ENCODE data around the gene RNF5. TPM values are rescaled to one million over a fixed set of nuclear protein-coding genes. Genes with fewer than 3 reads are reported as not detected.
A peak's percentile ranks its signal among the peaks of the same experiment; 100 is the strongest.

Gene RNF5
- total and polyA plus RNA-seq, 9 of the 15 experiments (the other 6 are each of a cell fraction or from before 2014, with no cell fraction given): 62.2 to 245 (median 129) TPM

GRCh38 chr6:32154514-32155161 lies 23.6 kb upstream of the RNF5 start (continued):
- TF ChIP-seq KLF10 (CRISPR knock-in tag; IDR thresholded peaks at IDR 0.05) (no peak), ZNF282 (CRISPR knock-in tag; IDR thresholded peaks at IDR 0.05) (peak; percentile 85; the same call in 1 of the 2 replicates), DACH1 (IDR thresholded peaks at IDR 0.05; ENCODE audit: partially characterized antibody) (no peak), ZC3H4 (CRISPR knock-in tag; IDR thresholded peaks at IDR 0.05; ENCODE audit: borderline replicate concordance) (no peak; the same call in 1 of the 2 replicates), MLX (CRISPR knock-in tag; conservative IDR thresholded peaks at IDR 0.05) (0 out of 4 replicates have a peak, but pooled peaks of 1 of the 2 experiments have one; percentile 65), ETV5 (CRISPR knock-in tag; IDR thresholded peaks at IDR 0.05; ENCODE audit: low read depth) (no peak; the same call in 1 of the 2 replicates), CREB5 (CRISPR knock-in tag; IDR thresholded peaks at IDR 0.05) (no peak), ZBTB40 (IDR thresholded peaks at IDR 0.05) (no peak), ZBTB40 (CRISPR knock-in tag; IDR thresholded peaks at IDR 0.05) (no peak), JUN (IDR thresholded peaks at IDR 0.05; ENCODE audit: borderline replicate concordance, low read depth, low read length) (0 out of 2 replicates have a peak, but pooled peaks have one; percentile 36), JUN (CRISPR knock-in tag; IDR thresholded peaks at IDR 0.05; ENCODE audit: borderline replicate concordance) (no peak)
- TF ChIP-seq, protein P1, sequence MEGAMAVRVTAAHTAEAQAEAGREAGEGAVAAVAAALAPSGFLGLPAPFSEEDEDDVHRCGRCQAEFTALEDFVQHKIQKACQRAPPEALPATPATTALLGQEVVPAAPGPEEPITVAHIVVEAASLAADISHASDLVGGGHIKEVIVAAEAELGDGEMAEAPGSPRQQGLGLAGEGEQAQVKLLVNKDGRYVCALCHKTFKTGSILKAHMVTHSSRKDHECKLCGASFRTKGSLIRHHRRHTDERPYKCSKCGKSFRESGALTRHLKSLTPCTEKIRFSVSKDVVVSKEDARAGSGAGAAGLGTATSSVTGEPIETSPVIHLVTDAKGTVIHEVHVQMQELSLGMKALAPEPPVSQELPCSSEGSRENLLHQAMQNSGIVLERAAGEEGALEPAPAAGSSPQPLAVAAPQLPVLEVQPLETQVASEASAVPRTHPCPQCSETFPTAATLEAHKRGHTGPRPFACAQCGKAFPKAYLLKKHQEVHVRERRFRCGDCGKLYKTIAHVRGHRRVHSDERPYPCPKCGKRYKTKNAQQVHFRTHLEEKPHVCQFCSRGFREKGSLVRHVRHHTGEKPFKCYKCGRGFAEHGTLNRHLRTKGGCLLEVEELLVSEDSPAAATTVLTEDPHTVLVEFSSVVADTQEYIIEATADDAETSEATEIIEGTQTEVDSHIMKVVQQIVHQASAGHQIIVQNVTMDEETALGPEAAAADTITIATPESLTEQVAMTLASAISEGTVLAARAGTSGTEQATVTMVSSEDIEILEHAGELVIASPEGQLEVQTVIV (CRISPR knock-in tag; IDR thresholded peaks at IDR 0.05; ENCODE audit: borderline replicate concordance): no peak

Data from K562 (cell line).